ENCODE results near the gene GNAS.

GNAS gene

GRCh38 chr20:58811334-58811733 lies 41.2 kb upstream of the GNAS start:
- no peak overlapping the region for H3K4me2 ChIP-seq (ENCODE audit: low read length)
- H3K9me3 ChIP-seq (ENCODE audit: control insufficient read depth, insufficient read depth, low read length), result no peaks in the 10 kb centered on the region
- H3K4me3 ChIP-seq (ENCODE audit: low read length), result no peak overlapping the region
- no peaks in the 10 kb centered on the region for H4K20me1 ChIP-seq (ENCODE audit: control insufficient read depth, insufficient read depth, low read depth, low read length)
- no peaks in the 10 kb centered on the region for H3K4me1 ChIP-seq (ENCODE audit: control insufficient read depth, low read length)
- H3K9me2 ChIP-seq (replicated peaks; ENCODE audit: control insufficient read depth, low read length), result no peaks in the 10 kb centered on the region
- H3K27ac ChIP-seq (ENCODE audit: low read depth, low read length), result no peak overlapping the region
- H3K27me3 ChIP-seq (ENCODE audit: control insufficient read depth, low read length), result 0 out of 2 replicates have a peak, but pooled peaks cover 4% of the 10 kb centered on the region
- no peaks in the 10 kb centered on the region for H3K36me3 ChIP-seq (ENCODE audit: control insufficient read depth, low read length)
- TF ChIP-seq CTCF (IDR thresholded peaks at IDR 0.05; ENCODE audit: low read depth, low read length, poor library complexity, severe bottlenecking) (no peak), EZH2phosphoT487 (IDR thresholded peaks at IDR 0.05; ENCODE audit: borderline replicate concordance, low read length) (no peak)
- no peaks in the 10 kb centered on the region for H3F3A ChIP-seq (ENCODE audit: control insufficient read depth, insufficient read depth)
- H3K79me2 ChIP-seq (ENCODE audit: control insufficient read depth, low read length), result no peaks in the 10 kb centered on the region

DNA sequence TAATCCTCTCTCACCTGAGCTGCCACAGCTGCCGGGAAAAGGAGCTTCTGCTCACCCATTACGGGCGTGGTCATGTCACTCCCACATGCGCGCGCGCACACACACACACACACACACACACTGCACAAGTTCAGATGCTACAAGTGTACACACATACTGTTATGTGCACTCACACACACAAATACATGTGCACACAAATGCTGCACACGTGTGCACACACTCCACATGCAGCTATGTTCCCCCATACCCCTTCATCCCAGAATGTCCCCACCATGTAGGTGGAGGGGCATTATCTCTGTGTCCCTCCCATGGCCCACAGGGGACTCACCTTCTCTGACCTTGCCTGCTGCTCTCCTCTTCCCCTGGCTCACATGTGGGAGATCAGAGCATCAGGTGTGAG lies 39.1 kb upstream of the GNAS start:
- Histone ChIP-seq H3K36me3 (ENCODE audit: control insufficient read depth, low read length) (no peaks in the 10 kb centered on the region), H3K4me2 (ENCODE audit: low read length) (no peak overlapping the region), H3K79me2 (ENCODE audit: control insufficient read depth, low read length) (no peaks in the 10 kb centered on the region), H3K9me3 (ENCODE audit: control insufficient read depth, insufficient read depth, low read length) (no peaks in the 10 kb centered on the region), H3K27ac (ENCODE audit: low read depth, low read length) (no peak overlapping the region), H3K4me3 (ENCODE audit: low read length) (no peak overlapping the region), H3K27me3 (ENCODE audit: control insufficient read depth, low read length) (no peaks in the 10 kb centered on the region), H3K9me2 (replicated peaks; ENCODE audit: control insufficient read depth, low read length) (no peaks in the 10 kb centered on the region), H3K4me1 (ENCODE audit: control insufficient read depth, low read length) (no peaks in the 10 kb centered on the region), H4K20me1 (ENCODE audit: control insufficient read depth, insufficient read depth, low read depth, low read length) (no peaks in the 10 kb centered on the region), H3F3A (ENCODE audit: control insufficient read depth, insufficient read depth) (no peaks in the 10 kb centered on the region)
- TF ChIP-seq EZH2phosphoT487 (IDR thresholded peaks at IDR 0.05; ENCODE audit: borderline replicate concordance, low read length) (no peak), CTCF (IDR thresholded peaks at IDR 0.05; ENCODE audit: low read depth, low read length, poor library complexity, severe bottlenecking) (no peak)

- TF ChIP-seq EZH2phosphoT487 (IDR thresholded peaks at IDR 0.05; ENCODE audit: borderline replicate concordance, low read length) (no peak), CTCF (IDR thresholded peaks at IDR 0.05; ENCODE audit: low read depth, low read length, poor library complexity, severe bottlenecking) (no peak)
- Histone ChIP-seq H3K27ac (ENCODE audit: low read depth, low read length) (no peak overlapping the region), H3K36me3 (ENCODE audit: control insufficient read depth, low read length) (no peaks in the 10 kb centered on the region), H3K4me1 (ENCODE audit: control insufficient read depth, low read length) (no peaks in the 10 kb centered on the region), H3K9me2 (replicated peaks; ENCODE audit: control insufficient read depth, low read length) (no peaks in the 10 kb centered on the region), H4K20me1 (ENCODE audit: control insufficient read depth, insufficient read depth, low read depth, low read length) (no peaks in the 10 kb centered on the region), H3K4me2 (ENCODE audit: low read length) (no peak overlapping the region), H3K79me2 (ENCODE audit: control insufficient read depth, low read length) (no peaks in the 10 kb centered on the region), H3K27me3 (ENCODE audit: control insufficient read depth, low read length) (no peaks in the 10 kb centered on the region), H3F3A (ENCODE audit: control insufficient read depth, insufficient read depth) (no peaks in the 10 kb centered on the region), H3K4me3 (ENCODE audit: low read length) (no peak overlapping the region), H3K9me3 (ENCODE audit: control insufficient read depth, insufficient read depth, low read length) (no peaks in the 10 kb centered on the region)
These were observed 37.1 kb upstream of the GNAS start for GRCh38 chr20:58815448-58815847.

GRCh38 chr20:58816051-58816450 lies 36.5 kb upstream of the GNAS start:
- no peak overlapping the region for H3K4me2 ChIP-seq (ENCODE audit: low read length)
- H3K27ac ChIP-seq (ENCODE audit: low read depth, low read length), result no peak overlapping the region
- H3K36me3 ChIP-seq (ENCODE audit: control insufficient read depth, low read length), result no peaks in the 10 kb centered on the region
- H3K9me2 ChIP-seq (replicated peaks; ENCODE audit: control insufficient read depth, low read length), result no peaks in the 10 kb centered on the region
- H4K20me1 ChIP-seq (ENCODE audit: control insufficient read depth, insufficient read depth, low read depth, low read length), result no peaks in the 10 kb centered on the region
- no peaks in the 10 kb centered on the region for H3K79me2 ChIP-seq (ENCODE audit: control insufficient read depth, low read length)
- H3K4me1 ChIP-seq (ENCODE audit: control insufficient read depth, low read length), result no peaks in the 10 kb centered on the region
- TF ChIP-seq CTCF (IDR thresholded peaks at IDR 0.05; ENCODE audit: low read depth, low read length, poor library complexity, severe bottlenecking) (no peak), EZH2phosphoT487 (IDR thresholded peaks at IDR 0.05; ENCODE audit: borderline replicate concordance, low read length) (no peak)
- no peaks in the 10 kb centered on the region for H3K9me3 ChIP-seq (ENCODE audit: control insufficient read depth, insufficient read depth, low read length)
- no peaks in the 10 kb centered on the region for H3F3A ChIP-seq (ENCODE audit: control insufficient read depth, insufficient read depth)
- H3K4me3 ChIP-seq (ENCODE audit: low read length), result no peak overlapping the region
- no peaks in the 10 kb centered on the region for H3K27me3 ChIP-seq (ENCODE audit: control insufficient read depth, low read length)

Measured in DOHH2 (cell line).